ENCODE data around the gene NOP53. TPM values are rescaled to one million over a fixed set of nuclear protein-coding genes. Genes with fewer than 3 reads are reported as not detected.

NOP53 gene
- polyA plus RNA-seq, 1 donor from 2014 or later = 87.0 TPM

- no peak for TF ChIP-seq MXI1 (conservative IDR thresholded peaks at IDR 0.05; ENCODE audit: poor library complexity, severe bottlenecking)
- no peak for TF ChIP-seq RAD21 (conservative IDR thresholded peaks at IDR 0.05)
- no peak for TF ChIP-seq CTCF (IDR thresholded peaks at IDR 0.05; ENCODE audit: poor library complexity, severe bottlenecking)
- no peak for TF ChIP-seq TAF1 (IDR thresholded peaks at IDR 0.05; ENCODE audit: low read depth)
- TF ChIP-seq SMC3 (conservative IDR thresholded peaks at IDR 0.05; ENCODE audit: poor library complexity) = no peak
- no peak for TF ChIP-seq REST (IDR thresholded peaks at IDR 0.05; ENCODE audit: borderline replicate concordance)
- TF ChIP-seq POLR2AphosphoS5 (IDR thresholded peaks at IDR 0.05) = no peak
- TF ChIP-seq EZH2 (IDR thresholded peaks at IDR 0.05; ENCODE audit: borderline replicate concordance, insufficient read depth, low read length, poor library complexity, severe bottlenecking) = no peak
- TF ChIP-seq EP300 (conservative IDR thresholded peaks at IDR 0.05; ENCODE audit: poor library complexity, severe bottlenecking) = no peak
- Histone ChIP-seq H4K20me1 (ENCODE audit: insufficient read depth) (no peaks in the 10 kb centered on the region), H3K27me3 (ENCODE audit: insufficient read depth, low read depth, low read length) (no peaks in the 10 kb centered on the region), H2AFZ (ENCODE audit: low read depth, low read length) (no peak overlapping the region), H3K9ac (ENCODE audit: low read length) (no peak overlapping the region), H3K27ac (ENCODE audit: low read length) (no peak overlapping the region), H3K4me2 (ENCODE audit: low read length) (no peak overlapping the region), H3K36me3 (ENCODE audit: insufficient read depth, low read length) (no peaks in the 10 kb centered on the region), H3K79me2 (replicated peaks; ENCODE audit: insufficient read depth, low read length) (no peaks in the 10 kb centered on the region), H3K9me3 (ENCODE audit: low read length) (no peaks in the 10 kb centered on the region), H3F3A (ENCODE audit: insufficient read depth, low read length, poor library complexity, severe bottlenecking) (no peaks in the 10 kb centered on the region), H3K9me2 (ENCODE audit: insufficient read depth, low read length) (no peaks in the 10 kb centered on the region), H3K4me3 (ENCODE audit: low read length) (no peak overlapping the region)
These were observed 51.4 kb downstream of the NOP53 start for GRCh38 chr19:47796785-47797184.

GRCh38 chr19:47797996-47798903, 52.9 kb downstream of the NOP53 start:
- no peak overlapping the region for H3K9ac ChIP-seq (ENCODE audit: low read length)
- no peaks in the 10 kb centered on the region for H4K20me1 ChIP-seq (ENCODE audit: insufficient read depth)
- no peak overlapping the region for H3K4me2 ChIP-seq (ENCODE audit: low read length)
- no peak for TF ChIP-seq EZH2 (IDR thresholded peaks at IDR 0.05; ENCODE audit: borderline replicate concordance, insufficient read depth, low read length, poor library complexity, severe bottlenecking)
- TF ChIP-seq POLR2AphosphoS5 (IDR thresholded peaks at IDR 0.05) = no peak
- TF ChIP-seq CTCF (IDR thresholded peaks at IDR 0.05; ENCODE audit: poor library complexity, severe bottlenecking) = no peak
- TF ChIP-seq REST (IDR thresholded peaks at IDR 0.05; ENCODE audit: borderline replicate concordance) = no peak
- no peak for TF ChIP-seq TAF1 (IDR thresholded peaks at IDR 0.05; ENCODE audit: low read depth)
- TF ChIP-seq MXI1 (conservative IDR thresholded peaks at IDR 0.05; ENCODE audit: poor library complexity, severe bottlenecking) = no peak
- no peak for TF ChIP-seq EP300 (conservative IDR thresholded peaks at IDR 0.05; ENCODE audit: poor library complexity, severe bottlenecking)
- TF ChIP-seq SMC3 (conservative IDR thresholded peaks at IDR 0.05; ENCODE audit: poor library complexity) = no peak
- no peak for TF ChIP-seq RAD21 (conservative IDR thresholded peaks at IDR 0.05)
- no peaks in the 10 kb centered on the region for H3K36me3 ChIP-seq (ENCODE audit: insufficient read depth, low read length)
- no peaks in the 10 kb centered on the region for H3K9me3 ChIP-seq (ENCODE audit: low read length)
- H3F3A ChIP-seq (ENCODE audit: insufficient read depth, low read length, poor library complexity, severe bottlenecking) = no peaks in the 10 kb centered on the region
- H3K9me2 ChIP-seq (ENCODE audit: insufficient read depth, low read length) = no peaks in the 10 kb centered on the region
- H2AFZ ChIP-seq (ENCODE audit: low read depth, low read length) = no peak overlapping the region
- no peak overlapping the region for H3K4me3 ChIP-seq (ENCODE audit: low read length)
- H3K27ac ChIP-seq (ENCODE audit: low read length) = no peak overlapping the region
- no peaks in the 10 kb centered on the region for H3K79me2 ChIP-seq (replicated peaks; ENCODE audit: insufficient read depth, low read length)
- H3K27me3 ChIP-seq (ENCODE audit: insufficient read depth, low read depth, low read length) = no peaks in the 10 kb centered on the region
